ENCODE data around the gene TMCO4.

DNA sequence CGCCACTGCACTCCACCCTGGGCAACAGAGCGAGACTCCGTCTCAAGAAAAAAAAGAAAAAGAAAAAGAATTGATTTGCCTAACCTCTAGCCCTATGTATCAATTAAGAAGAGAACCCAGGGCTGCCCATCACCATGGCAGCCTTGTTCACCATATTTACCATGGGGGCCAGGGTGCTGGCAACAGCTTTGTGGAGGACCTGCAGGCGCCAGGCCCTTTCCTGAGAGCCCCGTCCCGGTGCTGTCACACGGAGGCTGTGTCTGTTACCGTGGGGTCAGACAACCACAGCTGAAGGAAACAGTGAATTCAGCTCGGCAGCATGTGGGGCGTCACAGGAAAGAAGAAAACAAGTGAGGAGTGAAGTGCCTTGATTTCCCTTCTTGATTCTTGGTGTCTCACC lies 162.1 kb downstream of the TMCO4 start:
- TF ChIP-seq, protein P1, sequence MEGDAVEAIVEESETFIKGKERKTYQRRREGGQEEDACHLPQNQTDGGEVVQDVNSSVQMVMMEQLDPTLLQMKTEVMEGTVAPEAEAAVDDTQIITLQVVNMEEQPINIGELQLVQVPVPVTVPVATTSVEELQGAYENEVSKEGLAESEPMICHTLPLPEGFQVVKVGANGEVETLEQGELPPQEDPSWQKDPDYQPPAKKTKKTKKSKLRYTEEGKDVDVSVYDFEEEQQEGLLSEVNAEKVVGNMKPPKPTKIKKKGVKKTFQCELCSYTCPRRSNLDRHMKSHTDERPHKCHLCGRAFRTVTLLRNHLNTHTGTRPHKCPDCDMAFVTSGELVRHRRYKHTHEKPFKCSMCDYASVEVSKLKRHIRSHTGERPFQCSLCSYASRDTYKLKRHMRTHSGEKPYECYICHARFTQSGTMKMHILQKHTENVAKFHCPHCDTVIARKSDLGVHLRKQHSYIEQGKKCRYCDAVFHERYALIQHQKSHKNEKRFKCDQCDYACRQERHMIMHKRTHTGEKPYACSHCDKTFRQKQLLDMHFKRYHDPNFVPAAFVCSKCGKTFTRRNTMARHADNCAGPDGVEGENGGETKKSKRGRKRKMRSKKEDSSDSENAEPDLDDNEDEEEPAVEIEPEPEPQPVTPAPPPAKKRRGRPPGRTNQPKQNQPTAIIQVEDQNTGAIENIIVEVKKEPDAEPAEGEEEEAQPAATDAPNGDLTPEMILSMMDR (IDR thresholded peaks at IDR 0.05) = no peak
- no peak for TF ChIP-seq POLR2A (IDR thresholded peaks at IDR 0.05)
